GM18502 (cell line): ENCODE measurements around the gene CXorf58.

Experiments
- ATAC-seq: cut with Tn5 transposase; IDR thresholded peaks from one replicate; pipeline ENCODE4 v1.9.1; 2021; ENCODE audit warnings: mild to moderate bottlenecking; ENCODE audit not compliant: unreplicated experiment, poor library complexity

CXorf58 gene

GRCh38 chrX:23898412-23898959 lies 9.3 kb upstream of the CXorf58 start:
- no peak for ATAC-seq

GRCh38 chrX:23900220-23900797 lies 7.5 kb upstream of the CXorf58 start:
- no peak for ATAC-seq

DNA sequence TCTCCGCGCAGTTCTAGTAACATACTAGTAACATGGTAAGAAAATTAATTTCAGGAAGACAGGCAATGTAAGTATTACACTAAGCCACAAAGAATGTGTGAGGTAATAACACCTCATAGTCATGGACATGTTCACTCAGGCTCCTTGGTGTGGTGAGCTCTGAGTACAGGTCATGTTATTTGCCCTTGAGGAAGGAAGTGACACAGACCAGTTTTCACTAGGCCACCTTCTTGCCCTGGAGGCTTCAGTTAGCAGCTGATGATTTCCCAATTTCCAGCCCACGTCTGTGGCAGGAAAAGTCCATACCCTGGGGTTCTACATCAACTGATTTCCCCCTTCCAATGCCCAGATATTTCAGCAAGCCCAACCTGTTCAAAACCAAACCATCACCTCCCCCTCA lies 6.7 kb upstream of the CXorf58 start:
- ATAC-seq, result no peak

- ATAC-seq, result peak; percentile 59
Measured at GRCh38 chrX:23901805-23902204, 6.0 kb upstream of the CXorf58 start.

- no peak for ATAC-seq
Measured at GRCh38 chrX:23902419-23902818, 5.4 kb upstream of the CXorf58 start.

GRCh38 chrX:23904096-23904495 lies 3.7 kb upstream of the CXorf58 start:
- ATAC-seq, result no peak

- no peak for ATAC-seq
Measured at GRCh38 chrX:23907111-23907497, 702 bp upstream of the CXorf58 start.

- no peak for ATAC-seq
Measured at GRCh38 chrX:23908219-23909004, 606 bp downstream of the CXorf58 start.

GRCh38 chrX:23911126-23911835 lies 3.5 kb downstream of the CXorf58 start:
- no peak for ATAC-seq

DNA sequence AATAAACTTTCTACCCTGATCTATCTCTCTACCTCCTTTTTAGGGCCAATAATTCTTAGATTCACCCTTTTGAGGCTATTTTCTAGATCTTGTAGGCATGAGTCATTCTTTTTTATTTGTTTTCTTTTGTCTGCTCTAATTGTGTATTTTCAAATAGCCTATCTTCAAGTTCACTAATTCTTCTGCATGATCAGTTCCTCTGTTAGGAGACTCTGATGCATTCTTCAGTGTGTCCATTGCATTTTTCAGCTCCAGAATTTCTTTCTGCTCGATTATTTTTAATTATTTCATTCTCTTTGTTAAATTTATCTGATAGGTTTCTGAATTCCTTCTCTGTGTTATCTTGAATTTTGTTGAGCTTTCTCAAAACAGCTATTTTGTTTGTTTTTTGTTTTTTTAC lies 11.3 kb downstream of the CXorf58 start:
- ATAC-seq, result no peak

DNA sequence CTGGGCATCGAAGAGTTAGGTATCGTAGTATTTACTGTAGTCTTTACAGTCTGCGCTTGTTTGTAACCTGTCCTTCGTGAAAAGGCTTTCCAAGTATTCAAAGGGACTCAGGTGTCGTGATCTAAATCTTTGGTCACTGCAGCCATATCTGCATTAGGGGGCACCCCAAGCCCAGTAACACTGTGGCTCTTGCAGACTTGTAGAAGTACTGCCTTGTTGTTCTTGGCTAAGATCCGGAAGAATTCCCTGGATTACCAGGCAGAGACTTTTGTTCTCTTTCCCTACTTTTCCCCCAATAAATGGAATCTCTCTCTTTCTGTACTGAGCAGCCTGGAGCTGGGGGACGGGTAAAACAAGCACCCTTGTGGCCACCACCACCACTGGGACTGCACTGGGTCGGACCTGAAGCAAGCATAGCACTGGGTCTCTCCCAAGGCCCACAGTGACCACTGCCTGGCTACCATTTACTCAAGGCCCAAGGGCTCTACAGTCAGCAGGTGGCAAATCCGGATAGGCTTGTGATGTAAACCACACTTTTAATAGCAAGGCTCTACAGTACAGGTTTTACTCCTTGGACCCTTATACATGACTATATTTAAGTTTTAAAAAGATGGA lies 12.0 kb downstream of the CXorf58 start:
- ATAC-seq, result no peak

DNA sequence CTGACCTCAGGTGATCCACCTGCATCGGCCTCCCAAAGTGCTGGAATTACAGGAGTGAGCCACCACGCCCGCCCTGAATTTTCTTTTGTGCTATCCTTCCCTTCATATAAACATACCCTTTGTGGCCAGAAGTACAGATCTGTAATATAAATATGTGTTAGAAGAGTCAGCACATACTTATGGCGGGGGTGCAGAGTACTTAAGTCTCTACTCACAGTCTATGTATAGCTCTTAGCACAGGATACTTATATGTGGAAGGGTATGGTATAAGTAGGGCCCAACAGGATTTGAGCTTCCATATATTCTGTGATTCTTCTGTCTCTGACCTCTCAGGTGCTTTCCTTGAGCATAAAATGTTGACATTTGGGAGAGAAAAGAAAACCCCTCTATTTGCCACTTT lies 18.2 kb downstream of the CXorf58 start:
- no peak for ATAC-seq

DNA sequence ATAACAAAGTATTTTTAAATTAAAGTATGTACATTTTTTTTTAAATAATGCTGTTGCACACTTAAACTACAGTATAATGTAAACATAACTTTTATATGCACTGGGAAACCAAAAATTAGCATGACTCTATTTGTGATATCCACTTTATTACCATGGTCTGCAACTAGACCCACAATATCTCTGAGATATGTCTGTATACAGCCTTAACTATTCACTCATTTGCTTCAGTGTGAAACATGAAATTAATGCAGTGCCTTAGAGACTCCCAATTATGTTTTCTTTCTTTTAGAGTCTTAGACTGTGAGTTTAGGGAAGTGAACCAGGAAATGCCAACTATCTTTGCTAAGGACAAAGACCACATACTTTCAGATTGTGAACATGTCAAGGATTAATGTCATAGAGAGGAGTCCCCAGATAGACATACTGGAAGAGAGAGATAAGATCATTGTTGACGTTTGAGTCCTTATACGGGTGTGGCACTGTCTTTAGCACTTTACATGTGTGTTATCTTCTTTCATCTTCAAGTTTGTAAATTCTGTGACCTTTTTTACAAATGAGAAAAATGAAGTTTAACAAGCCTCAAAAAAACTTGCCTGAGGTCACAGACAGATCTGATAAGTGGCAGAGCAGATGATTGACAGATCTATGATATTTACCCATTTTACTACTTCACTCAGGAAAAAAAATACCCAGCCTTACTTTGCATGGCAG lies 23.2 kb downstream of the CXorf58 start:
- no peak for ATAC-seq

DNA sequence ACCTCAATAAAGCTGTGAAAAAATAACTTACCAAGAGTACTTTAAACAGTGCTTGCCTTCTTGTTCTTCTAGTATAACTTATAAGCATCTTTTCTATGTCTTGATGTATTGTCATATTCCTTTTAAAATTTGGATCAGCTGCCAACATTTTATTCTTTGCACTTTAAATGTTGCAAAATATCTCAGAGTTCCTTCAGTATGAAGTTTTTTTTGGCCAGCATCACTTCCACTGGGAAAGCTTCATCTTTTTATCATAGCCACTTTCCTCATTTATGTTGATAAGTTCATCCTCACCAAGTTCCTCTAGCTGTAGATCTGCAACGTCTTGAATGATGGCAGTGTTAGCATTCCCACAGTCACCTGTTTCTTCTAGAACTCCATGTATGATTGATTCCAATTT lies 24.2 kb downstream of the CXorf58 start:
- ATAC-seq, result no peak

- no peak for ATAC-seq
Measured at GRCh38 chrX:23935106-23935505, 27.3 kb downstream of the CXorf58 start.

DNA sequence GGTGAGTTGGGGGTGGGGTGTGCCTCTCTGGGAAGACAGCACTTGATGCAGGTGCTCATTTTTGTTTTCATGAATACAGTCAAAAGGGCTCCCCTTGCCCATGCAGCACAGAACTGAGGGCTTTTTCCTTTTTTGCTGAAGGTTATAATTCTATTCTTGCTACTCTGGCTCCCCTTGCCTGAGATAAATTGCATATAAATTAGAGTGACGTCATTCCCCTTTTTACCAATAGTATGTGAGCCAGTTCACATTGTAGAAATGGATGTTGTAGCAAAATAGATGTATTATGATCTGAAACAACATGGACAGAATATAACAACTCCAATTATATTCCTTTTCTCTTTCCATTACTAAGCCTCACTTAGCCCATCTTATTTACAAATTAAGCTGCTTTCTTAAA lies 28.4 kb downstream of the CXorf58 start:
- ATAC-seq, result no peak

DNA sequence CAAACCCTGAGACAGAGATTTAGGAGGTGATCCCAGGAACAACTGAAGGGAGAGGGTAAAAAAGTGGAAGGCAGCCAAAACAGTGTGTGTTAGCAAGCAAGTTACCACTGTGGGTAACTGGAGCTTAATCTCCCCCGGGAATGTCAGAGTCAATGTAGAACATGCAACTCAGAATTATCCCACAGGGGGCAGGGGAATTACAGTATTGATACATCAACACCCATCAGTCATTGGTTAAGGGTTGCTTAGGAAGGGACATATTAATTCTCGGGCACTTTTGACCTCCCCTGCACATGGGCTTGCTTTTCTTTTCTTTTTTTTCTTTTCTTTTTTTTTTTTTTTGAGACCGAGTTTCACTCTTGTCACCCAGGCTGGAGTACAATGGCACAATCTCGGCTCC lies 29.3 kb downstream of the CXorf58 start:
- ATAC-seq, result no peak

- no peak for ATAC-seq
Measured at GRCh38 chrX:23938690-23939089, 30.9 kb downstream of the CXorf58 start.

DNA sequence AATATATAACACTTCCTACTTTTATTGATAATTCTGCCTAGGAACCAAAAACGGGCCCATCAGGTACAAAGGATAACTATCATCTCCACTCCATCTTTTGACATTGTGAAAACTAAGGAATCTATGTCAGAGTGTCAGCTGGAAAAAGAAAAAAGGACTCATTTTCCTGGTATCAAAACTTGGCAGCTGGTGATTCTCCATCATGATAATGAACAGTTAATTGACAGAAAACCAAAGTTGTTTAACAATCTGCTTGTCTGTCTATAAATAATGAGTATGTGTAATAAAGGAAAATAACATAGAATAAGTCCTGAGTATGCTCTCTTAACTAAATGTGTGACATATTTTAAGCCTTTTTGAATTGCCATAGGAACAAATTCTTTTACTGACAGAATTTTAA lies 31.4 kb downstream of the CXorf58 start:
- ATAC-seq, result no peak

- ATAC-seq, result no peak
Measured at GRCh38 chrX:23944234-23944633, 36.4 kb downstream of the CXorf58 start.
